ENCODE data around the gene THUMPD1.
A peak's percentile ranks its signal among the peaks of the same experiment; 100 is the strongest.

THUMPD1 gene

DNA sequence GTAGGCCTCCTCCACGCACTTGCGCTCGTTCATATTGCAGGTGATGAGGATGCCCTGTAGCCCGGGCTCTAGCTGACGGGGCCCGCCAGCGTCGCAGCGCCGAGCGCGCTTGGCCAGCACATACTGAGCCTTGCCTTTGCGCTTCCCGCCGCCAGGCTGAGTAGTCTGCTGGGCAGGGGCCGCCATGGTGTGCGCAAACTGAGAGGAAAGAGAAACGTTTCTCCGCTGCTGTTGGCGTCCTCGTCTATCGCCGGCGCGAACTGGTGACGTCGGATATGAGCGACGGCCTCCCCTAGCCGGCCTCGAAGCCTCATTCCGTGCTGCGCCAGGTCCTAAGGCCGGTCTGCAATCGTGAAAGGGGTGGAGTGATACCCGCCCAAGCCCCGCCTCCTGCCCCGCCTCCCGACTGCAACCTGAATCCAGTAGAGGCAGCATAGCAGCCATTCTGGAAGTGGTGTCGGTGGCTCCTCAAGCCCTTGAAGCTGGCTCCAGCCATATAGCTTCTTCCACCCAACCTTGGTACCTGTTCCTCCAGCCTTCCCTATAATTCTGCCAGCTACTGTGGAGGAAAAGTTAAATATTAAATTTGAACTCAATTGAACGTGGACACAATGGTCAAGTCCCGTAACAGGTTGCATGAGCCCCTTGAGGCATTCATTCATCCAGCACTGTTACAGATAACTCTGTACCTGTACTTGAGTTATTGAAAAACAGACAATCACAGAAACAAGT lies at the start of gene THUMPD1:
Gene THUMPD1, minus strand, starts transcription at position 265 of the 732 bp plus-strand sequence. Its CDS starts 79 bp downstream, at position 186.
- TF ChIP-seq CTCF (IDR thresholded peaks at IDR 0.05; ENCODE audit: insufficient read depth, low read depth, low read length, missing control alignments), result peak; percentile 17
- DNase-seq (ENCODE audit: low read depth), result peak; percentile 96
- peak within 1 kb of the TSS; percentile 97 for H3K4me3 ChIP-seq (ENCODE audit: low read depth, low read length)

DNA sequence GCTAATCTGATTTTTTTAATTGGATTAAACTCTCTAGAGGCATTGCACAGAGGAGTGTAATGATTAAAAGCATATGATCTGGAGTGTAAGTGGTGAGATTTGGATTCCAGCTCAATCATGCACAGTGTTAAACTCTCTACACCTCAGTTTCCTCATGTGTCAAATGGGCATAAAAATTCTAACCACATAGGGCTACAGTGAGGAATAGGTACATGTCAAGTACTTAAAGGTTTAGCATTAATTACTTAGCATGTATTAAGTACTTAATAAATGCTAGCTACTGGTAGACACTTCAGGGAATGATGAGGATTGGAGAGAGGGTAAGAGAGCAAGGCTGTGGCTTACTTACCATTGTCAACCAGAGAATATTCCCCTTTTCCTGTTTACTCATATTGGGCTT lies 47.5 kb upstream of the THUMPD1 start:
- H3K4me3 ChIP-seq (ENCODE audit: low read depth, low read length), result no peak overlapping the region
- DNase-seq (ENCODE audit: low read depth), result no peak
- TF ChIP-seq CTCF (IDR thresholded peaks at IDR 0.05; ENCODE audit: insufficient read depth, low read depth, low read length, missing control alignments), result no peak

DNA sequence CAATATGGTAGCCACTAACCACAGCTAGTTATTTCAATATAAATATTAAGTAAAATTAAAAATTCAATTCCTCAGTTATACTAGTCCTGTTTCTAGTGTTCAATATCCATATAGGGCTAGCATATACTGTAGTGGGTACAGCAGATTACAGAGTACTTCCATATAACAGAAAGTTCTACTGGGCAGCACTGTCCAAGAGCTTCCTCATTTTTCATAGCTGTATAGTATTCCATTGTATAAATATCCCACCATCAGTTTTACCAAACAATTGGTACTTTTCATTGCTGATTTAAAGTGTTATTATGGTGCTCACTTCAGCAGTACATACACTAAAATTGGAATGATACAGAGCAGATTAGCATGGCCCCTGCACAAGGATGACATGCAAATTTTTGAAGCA lies 42.6 kb upstream of the THUMPD1 start:
- no peak for DNase-seq (ENCODE audit: low read depth)
- no peak for TF ChIP-seq CTCF (IDR thresholded peaks at IDR 0.05; ENCODE audit: insufficient read depth, low read depth, low read length, missing control alignments)

GRCh38 chr16:20782470-20782869 lies 40.9 kb upstream of the THUMPD1 start:
- DNase-seq (ENCODE audit: low read depth), result no peak
- TF ChIP-seq CTCF (IDR thresholded peaks at IDR 0.05; ENCODE audit: insufficient read depth, low read depth, low read length, missing control alignments), result no peak
- no peak overlapping the region for H3K4me3 ChIP-seq (ENCODE audit: low read depth, low read length)

More for the DNA sequence above, 42.6 kb upstream of the THUMPD1 start:
- no peak overlapping the region for H3K4me3 ChIP-seq (ENCODE audit: low read depth, low read length)

DNA sequence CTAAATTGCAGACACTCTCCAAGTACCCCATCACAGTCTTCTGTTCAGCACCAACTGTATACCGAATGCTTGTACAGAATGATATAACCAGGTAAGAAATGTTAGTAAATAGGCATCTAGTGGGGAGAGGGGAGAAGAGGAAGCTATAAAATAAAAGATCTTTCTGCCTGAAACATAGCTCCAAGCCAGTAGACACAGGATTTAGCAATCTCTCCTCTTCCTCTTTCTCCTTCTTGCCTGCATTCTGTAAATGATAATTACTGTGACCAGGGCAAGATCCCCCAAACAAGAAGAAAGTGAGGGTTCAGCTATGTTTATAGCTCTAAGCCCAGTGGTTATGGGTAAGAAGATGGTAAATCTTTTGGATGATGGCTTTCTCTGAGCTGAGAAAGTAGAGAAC lies 40.1 kb upstream of the THUMPD1 start:
- DNase-seq (ENCODE audit: low read depth), result no peak
- no peak overlapping the region for H3K4me3 ChIP-seq (ENCODE audit: low read depth, low read length)
- TF ChIP-seq CTCF (IDR thresholded peaks at IDR 0.05; ENCODE audit: insufficient read depth, low read depth, low read length, missing control alignments), result no peak

DNA sequence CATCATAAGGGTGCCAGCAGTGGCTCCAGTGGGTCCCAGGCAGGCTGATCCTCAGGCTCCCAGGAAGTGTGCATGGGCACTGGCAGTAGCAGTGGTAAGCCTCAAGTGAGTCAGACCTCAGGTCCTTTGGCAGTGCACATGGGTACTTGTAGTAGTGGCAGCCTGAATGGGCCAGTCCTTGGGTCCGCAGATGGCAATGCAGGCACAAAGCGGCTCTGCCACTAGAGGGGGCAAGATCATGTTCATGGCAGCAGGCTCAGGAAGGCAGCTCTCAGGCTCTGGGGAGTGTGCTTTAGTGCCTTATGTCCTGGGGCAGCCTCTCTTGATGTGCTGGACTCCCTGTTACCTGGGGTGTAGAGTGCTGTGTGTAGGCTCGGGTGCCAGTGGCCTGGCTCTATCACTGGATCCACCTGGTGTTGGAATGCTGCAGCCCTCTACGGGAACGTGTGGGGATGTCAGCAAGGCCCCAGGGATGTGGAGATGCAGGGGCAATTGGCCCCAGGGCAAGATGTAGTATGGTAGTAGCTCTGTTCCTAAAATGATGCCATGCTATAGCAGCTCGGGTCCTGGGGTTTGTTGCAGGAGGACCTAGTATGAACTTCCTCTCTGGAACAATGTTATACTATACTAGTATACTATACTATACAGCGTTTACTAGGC lies 33.2 kb upstream of the THUMPD1 start:
- no peak overlapping the region for H3K4me3 ChIP-seq (ENCODE audit: low read depth, low read length)
- DNase-seq (ENCODE audit: low read depth), result peak; percentile 80
- TF ChIP-seq CTCF (IDR thresholded peaks at IDR 0.05; ENCODE audit: insufficient read depth, low read depth, low read length, missing control alignments), result peak; percentile 94
